Germinal center (tissue), 1 donor: ENCODE results near the gene POP5.
A peak's percentile ranks its signal among the peaks of the same experiment; 100 is the strongest.
"Not testable (repeated sequence)": the region's sequence is repeated elsewhere in the genome, so short reads cannot be mapped to it uniquely, and the experiment has no call there.

ENCODE experiments used
- DNase-seq: peaks from one replicate; pipeline ENCODE4 v3.0.0; 2012; ENCODE audit warnings: mixed read lengths, low spot score

Gene POP5, protein sequence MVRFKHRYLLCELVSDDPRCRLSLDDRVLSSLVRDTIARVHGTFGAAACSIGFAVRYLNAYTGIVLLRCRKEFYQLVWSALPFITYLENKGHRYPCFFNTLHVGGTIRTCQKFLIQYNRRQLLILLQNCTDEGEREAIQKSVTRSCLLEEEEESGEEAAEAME

DNA sequence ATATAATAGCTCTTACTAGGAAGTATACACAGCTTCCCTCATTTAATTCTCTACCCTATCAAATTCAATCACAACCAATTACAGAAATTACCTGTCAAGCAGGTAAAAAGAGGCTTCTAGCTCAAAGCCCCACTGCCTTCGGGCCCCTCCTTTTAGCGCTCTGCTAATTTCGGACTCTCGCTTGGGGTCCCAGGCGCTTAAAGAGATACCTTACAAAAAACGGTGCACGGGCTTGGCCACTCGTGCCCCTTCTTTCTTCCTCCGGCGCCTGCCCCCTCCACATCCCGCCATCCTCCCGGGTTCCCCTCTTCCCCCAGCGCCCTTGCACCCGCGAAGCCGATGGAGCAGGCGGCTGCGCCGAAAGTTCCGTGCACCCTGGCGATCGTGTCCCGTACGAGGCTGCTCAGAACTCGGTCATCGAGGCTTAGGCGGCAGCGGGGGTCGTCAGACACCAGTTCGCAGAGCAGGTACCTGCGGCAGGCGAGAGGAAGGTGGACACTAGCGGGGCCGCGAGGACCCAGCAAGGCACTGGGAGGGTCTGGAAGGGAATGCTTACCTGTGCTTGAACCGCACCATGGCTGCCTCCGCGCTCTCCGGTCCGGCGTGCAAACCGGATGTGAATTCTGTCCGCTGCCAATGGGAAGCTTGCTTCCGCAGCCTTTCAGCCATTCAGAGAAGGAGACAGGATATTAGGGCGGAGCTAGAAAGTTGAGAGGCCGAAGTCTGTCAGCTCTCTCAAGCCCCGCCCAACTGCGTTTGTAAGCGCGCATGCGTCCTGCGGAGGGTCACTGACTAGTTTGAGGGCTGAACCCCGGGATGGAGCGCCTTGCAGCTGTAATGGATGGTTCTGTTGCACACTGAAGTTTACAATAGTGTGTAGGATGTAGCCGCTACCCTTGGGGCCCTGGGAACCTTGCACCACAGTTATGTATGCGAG, at the start of gene POP5:
TSS of gene POP5 (minus strand) at position 616 of the 937 bp plus-strand sequence. CDS start at position 576, 40 bp downstream.
- peak; percentile 94 for DNase-seq

DNA sequence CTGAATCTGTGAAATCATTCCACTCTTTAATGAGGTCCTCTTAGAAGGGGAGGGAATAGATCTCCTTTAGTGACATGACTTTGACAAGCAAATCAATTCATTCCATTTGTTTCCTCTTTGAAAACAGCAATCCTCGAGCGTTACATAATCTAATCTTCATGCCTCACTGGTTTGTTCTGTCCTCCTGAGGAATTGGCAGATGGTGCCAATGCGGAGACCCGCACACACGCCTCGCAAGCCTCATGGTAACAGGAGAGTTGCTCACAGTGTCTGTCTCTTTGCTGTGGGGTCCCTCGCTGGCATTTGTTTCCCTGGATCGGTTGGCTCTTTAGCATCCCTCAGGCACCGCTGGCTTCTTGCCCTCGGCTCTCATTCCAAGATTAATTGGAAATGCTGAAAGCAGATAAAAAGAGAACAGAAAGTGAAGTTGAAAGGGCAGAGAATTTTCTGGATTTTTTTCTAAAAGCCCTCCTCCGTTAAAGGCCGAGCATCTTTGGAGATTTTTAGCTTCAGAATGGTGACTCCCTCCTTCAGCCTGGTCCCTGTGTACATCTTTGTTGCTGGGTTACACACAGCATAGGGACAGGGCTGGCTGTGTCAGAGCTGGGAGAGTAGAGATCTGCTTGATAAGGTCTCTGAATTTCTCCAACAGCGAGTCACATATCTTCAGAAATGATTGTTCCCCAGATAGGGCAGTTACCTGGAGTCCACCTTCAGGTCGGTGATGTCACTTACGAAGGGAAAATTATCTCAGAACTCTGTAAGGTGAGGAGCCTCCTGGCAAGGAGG, 49.1 kb upstream of the POP5 start:
- no peak for DNase-seq

DNA sequence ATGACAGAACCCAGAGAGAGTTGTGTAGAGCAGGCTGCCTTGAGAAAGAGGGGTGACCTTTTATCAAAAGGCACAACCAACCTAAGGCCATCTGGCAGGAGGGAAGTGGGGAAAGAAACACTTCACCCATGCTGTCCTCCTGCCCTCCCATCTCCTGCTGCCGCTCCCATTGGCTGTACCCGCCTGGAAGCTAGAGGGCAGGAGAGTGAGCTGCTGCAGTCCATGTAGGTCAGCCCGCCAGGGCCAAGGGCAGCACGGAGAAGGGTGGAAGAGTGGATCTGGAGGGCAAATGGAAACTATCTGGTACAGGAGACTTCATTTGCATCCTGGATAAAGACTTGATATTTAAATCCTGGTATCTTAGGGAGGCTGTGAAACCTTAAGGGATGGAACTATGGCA, 47.7 kb upstream of the POP5 start:
- no peak for DNase-seq

DNA sequence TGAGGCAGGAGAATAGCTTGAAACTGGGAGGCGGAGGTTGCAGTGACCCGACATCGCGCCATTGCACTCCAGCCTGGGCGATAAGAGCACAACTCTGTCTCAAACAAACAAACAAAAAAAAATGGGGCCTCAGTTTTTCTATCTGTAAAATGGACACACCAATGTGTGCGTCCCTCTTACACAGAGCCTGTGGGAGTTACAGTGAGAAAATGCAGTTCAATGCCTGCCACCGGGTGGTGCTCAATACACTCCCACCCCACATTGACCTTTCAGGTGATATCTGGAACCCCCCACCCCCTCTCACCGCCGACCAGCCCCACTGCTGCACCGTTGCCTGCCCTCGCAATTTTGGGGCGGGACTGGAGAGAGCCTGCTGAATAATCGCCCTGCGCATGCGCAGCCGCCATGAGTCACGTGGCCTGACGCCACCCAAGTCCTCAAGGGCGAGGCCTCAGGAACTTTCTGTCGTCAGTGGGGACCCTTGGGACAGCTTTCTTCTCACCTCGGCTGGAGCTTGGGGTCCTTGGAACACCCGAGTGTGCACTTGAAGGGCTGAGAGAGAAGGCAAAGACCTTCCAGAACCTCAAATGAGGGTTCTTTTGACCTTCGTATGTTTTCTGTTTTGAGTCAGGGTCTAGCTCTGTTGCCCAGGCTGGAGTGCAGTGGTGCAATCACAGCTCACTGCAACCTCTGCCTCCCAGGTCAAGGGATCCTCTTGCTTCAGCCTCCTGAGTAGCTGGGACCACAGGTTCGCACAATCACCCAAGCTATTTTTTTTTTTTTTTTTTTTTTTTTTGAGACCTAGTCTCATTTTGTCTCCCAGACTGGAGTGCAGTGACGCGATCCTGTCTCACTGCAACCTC, 44.6 kb upstream of the POP5 start:
- peak; percentile 42 for DNase-seq

DNA sequence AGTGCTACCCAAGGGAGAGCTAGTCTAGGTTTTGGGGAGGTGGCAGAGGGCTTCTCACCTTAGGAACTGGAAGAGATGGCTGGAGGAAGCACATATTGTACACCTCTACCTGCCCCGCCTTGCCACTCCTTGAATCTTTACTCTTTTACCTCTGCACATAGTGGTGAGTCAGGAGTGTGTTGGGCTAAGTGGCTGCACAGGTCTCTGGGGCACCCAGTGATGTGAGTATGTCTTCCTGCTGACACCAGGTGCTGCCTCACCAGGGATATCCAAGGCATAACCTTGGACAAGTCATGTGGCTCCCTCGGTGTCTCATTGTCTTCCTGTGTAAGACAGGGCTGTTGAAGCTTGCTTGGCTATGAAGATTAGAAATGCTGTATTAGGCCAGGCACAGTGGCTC, 39.4 kb upstream of the POP5 start:
- DNase-seq, result no peak

DNA sequence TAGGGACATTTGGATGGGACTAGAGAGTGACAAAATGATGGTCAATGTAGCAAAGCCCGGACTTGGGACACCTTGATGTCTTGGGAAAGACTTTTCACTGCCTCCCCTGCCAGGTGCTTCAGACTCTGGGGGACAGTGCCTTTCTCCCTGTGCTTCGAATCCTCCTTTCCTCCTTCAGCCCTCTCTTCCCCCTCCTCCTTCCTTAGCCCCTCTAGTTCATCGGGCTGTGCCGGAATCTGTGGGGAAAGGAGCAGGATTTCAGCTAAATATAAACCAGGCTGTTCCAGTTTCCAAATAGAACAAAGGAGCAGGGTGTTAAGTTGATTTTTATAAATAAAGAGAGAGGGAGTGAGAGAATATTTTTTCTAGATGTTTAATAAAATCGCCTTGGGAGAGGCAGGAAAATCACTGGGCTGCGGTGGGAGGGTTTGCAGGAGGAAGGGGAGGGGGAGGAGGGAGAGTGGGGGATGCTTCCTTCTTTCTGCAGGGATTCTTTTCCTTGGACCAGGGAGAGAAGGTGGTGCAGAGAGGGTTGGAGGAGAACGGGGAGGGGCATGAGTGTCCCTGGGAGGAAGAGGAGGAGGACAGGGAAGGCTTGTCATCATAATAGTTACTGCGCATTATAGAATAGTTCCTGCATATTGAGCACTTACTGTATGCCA, 37.9 kb upstream of the POP5 start:
- no peak for DNase-seq

DNA sequence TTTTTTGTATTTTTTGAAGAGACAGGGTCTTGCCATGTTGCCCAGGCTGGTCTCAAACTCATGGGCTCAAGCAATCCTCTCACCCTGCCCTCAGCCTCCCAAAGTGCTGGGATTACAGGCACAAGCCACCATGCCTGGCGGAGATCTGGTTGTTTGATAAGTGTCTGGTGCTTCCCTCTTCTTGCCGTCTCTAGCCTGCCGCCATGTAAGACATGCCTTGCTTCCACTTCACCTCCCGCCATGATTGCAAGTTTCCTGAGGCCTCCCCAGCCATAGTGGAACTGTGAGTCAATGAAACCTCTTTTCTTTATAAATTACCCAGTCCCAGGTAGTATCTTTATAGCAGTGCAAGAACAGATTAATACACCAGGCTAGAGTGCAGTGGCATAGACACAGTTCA, 36.6 kb upstream of the POP5 start:
- DNase-seq, result not testable (repeated sequence)

DNA sequence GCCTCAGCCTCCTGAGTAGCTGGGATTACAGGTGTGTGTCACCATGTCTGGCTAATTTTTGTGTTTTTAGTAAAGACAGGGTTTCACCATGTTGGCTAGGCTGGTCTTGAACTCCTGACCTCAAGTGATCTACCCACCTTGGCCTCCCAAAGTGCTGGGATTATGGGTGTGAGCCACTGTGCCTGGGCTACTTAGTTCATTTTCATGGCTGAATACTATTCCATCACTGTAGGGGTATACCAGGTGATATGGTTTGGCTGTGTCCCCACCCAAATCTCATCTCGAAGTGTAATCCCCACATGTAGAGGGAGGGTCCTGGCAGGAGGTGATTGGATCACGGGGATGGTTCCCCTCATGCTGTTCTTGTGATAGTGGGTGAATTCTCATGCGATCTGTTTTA, 36.0 kb upstream of the POP5 start:
- not testable (repeated sequence) for DNase-seq

DNA sequence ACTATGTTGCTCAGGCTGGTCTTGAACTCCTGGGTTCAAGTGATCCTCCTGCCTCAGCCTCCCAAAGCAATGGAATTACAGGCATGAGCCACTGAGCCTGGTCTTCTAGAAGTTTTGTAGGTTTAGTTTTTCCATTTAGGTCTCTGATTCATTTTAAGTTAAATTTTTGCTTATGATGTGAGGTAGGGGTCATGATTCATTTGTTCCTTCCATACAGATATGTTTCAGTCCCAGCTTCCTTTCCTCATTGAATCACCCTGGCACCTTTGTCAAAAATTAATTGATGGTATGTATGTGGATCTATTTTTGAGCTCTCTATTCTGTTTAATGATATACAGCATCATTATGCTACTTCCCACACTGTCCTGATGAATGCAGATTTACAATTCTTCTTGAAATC, 33.6 kb upstream of the POP5 start:
- no peak for DNase-seq

DNA sequence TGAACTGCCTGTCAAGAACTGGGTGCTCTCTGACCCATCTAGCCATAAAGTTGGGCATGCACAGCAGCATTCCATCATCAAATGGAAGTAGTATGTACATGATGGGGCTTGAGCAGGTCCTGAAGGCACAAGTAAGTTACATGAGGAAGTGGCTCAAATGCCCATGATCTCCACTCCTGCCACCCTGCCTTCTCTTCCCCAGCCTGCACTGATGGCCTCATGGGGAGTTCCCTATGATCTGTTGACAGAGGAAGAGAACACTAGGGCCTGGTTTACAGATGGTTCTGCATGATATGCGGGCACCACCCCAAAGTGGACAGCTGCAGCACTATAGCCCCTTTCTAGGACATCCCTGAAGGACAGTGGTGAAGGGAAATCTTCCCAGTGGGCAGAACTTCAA, 30.3 kb upstream of the POP5 start:
- DNase-seq, result not testable (repeated sequence)

DNA sequence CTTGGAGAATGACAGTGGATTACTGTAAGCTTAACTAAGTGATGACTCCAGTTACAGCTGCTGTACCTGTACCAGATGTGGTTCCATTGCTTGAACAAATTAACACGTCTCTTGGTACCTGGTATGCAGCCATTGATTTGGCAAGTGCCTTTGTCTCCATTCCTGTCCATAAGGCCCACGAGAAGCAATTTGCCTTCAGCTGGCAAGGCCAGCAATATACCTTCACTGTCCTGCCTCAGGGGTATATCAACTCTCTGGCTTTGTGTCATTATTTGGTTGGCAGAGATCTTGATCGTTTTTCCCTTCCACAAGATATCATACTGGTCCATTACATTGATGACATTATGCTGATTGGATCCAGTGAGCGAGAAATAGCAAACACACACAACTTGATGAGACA, 29.4 kb upstream of the POP5 start:
- no peak for DNase-seq

DNA sequence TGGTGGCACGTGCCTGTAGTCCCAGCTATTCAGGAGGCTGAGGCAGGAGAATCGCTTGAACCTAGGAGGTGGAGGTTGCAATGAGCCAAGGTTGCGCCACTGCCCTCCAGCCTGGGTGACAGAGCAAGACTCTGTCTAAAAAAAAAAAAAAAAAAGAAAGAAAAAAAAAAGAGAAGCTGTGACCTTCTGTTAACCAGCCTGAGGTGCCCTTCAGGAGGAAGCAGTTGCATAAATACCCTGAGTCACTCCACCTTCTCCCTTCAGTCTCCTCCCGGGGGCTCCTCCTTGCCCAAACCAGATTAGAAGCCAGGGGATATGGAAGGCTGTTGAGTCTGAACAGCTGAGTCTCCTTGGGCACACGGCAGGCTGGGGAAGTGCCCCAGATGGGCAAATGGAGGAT, 21.2 kb upstream of the POP5 start:
- DNase-seq, result not testable (repeated sequence)

DNA sequence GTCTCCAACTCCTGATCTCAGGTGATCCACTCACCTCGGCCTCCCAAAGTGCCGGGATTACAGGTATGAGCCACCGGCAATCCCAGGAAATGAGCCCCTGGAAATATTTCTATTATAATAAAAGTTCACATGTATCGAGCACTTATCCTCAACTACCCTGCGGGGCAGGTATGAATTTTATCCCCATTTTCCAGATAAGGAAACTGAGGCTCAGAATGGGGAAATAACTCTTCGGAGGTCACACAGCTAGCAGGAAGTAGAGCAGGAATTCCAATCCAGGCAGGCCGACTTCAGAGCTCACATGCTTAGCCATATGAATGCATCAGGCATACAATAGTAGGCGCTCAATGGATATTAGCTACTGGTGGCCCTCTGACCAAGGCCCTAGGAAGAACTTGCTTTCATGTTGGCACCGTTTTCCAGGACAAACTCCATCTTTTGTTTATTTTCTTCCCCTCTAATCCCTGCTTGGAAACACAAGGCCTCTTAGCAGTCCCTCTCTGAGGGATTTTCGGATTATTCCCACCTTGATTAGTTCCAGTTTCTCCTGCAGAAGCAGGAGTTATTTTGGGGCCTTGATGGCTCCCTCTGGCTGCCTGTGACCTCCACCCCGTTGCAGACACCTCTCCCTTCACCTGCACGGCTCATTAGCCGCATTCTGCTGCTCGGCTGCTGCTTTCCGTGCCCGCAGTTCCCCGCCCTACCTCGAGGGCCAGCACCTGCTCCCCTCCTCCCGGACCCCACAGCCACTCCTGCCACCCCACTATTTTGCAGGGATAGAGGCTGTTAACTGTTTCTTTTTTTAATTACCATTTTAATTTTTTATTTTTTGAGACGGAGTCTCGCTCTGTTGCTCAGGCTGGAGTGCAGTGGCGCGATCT, 18.7 kb upstream of the POP5 start:
- no peak for DNase-seq

DNA sequence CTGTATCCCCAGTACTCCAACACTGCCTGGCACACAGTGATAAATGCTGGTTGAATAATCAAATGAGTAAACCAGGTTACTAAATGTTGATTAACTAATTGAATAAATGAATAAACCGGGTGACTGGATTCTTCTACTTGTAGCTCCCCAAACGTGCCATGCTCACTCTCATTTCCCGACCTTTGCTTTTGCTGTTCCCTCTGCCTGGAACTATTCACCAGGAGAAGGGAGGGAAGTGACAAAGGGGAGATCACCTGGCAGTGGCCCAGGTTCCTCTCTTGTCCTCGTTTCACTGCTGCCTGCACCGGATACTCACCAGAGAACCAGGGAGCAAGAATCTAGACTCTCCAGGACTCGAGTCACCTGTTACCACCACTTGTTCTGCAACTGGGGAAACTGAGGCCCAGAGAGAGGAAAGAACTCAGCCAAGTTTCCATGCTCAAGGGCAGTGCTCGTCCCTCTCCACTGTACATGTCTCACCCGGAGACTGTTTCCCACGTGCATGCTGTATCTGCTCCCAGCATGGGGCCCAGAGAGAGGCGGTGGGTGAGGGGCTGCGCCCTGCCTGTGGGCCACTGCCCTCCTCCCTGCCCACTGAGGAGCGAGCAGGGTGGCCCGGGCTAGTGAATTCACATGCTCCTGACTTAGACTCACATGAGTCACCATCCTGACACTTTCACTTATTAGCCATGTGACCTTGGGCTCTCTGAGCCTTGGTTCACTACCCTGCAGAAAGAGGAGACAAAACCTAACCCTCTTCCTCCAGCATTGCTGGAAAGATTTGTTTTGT, 17.7 kb upstream of the POP5 start:
- DNase-seq, result no peak

DNA sequence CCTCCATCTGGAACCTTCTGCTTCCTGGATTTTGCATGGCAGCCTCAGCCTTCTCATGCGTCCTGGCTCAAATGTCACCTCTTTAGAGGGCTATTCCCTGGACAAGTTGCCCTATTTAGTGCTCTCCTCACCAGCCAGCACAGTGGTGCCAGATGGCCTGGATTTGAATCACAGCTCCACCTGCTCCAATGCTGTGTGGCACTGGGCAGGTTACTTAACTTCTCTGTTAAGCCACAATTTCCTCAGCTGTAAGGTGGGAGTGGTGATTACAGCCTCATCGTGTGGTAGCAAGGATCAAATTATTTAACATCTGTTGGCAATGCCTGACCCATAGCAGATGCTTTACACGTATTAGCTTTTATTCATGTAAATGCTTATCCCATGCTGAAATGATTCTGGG, 16.7 kb upstream of the POP5 start:
- no peak for DNase-seq

DNA sequence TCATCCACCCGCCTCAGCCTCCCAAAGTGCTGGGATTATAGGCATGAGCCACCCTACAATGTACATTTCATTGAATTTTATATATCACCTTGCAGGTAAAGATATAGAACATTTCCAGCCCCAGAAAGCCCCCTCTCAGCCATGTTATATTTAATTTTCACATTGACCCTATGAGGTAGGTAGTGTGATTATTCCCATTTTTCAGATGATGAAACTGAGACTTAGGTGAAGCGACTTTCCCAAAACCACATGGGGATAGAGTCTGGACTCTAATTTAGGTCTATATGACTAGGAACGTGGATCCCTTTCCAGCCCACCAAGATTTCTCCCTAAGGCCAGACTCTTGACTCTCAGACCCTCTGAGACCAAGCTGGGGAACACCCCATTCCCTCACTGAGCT, 15.7 kb upstream of the POP5 start:
- DNase-seq, result no peak

DNA sequence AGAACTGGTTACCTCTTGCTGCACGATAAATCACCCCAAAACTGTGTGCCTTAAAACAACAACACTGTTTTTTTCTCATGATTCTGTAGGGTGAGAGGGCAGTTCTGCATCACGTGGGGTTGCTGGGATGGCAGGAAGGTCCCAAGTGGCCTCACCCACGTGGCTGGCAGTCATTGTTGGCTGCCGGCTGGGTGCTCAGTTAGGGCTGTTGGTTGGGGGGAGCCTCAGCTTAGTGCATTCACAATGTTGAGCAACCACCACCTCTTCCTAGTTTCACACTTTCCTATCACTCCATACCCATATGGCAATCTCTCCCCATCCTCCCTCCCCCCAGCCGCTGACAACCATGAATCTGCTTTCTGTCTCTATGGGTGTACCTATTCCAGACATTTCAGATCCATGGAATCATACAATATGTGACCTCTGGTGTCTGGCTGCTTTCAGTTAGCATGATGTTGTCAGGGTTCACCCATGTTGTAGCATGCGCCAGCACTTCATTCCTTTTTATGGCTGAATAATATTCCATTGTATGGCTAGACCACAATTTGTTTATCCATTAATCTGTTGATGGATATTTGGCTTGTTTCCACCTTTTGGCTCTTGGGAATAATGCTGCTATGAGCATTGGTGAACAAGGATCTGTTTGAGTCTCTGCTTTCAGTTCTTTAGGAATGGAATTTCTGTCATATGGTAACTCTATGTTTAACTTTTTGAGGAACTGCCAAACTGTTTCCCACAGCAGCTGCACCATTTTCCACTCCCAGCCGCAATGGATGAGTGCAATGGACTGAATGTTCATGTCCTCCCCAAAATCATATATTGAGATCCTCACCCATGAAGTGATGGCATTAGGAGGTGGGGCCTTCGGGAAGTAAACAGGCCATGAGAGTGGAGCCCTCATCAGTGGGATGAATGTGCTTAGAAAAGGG, 11.2 kb upstream of the POP5 start:
- DNase-seq, result no peak

DNA sequence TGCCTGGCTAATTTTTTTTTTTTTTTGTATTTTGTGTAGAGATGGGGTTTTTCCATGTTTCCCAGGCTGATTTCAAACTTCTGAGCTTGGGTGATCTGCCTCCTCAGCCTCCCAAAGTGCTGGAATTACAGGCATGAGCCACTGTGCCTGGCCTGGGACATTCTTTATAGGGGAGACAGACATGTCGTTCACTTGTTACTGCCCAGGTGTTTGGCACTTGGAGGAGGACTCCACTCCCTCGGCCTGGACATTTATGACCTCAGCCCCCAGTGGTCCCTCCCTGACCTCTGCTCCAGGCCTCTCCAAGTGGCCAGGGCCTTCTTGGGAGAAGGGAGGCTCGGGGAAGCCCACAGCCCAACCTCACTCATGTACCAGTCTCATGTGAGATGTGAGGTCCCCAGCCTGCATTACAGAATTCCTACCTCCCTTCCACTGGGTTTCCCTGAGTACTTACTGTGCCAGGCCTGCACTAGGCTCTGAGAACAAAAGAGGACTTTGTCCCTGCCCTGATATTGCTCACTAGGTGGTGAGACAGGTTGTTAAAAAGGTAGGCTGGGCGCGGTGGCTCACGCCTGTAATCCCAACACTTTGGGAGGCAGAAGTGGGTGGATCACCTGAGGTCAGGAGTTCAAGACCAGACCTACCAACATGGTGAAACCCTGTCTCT, 9.7 kb upstream of the POP5 start:
- DNase-seq, result no peak
